ENCODE results near the gene ANKRD55. TPM values are rescaled to one million over a fixed set of nuclear protein-coding genes. Genes with fewer than 3 reads are reported as not detected.

Gene ANKRD55
- polyA plus RNA-seq, 1 of the 3 experiments (the other 2 are of a cell fraction), result not detected

- Histone ChIP-seq H3K27ac (ENCODE audit: low read depth in 2 of 2, low read length in 1 of 2) (no peak overlapping the region), H3K79me2 (ENCODE audit: insufficient read depth) (no peaks in the 10 kb centered on the region), H3K9me3 (no peaks in the 10 kb centered on the region), H3K4me3 (ENCODE audit: low read depth in 2 of 2, low read length in 1 of 2) (no peak overlapping the region), H3K9me2 (no peaks in the 10 kb centered on the region), H3K4me1 (ENCODE audit: control insufficient read depth in 1 of 2, insufficient read depth in 2 of 2, low read depth in 1 of 2, low read length in 1 of 2) (peaks cover 6 to 9% of the 10 kb centered on the region in 2 experiments; a peak in 3 of 4 replicates), H3K27me3 (ENCODE audit: insufficient read depth) (no peaks in the 10 kb centered on the region), H4K20me1 (ENCODE audit: insufficient read depth) (no peaks in the 10 kb centered on the region), H3K9ac (no peak overlapping the region), H3K36me3 (replicated peaks in 1 of 2; ENCODE audit: control insufficient read depth in 1 of 2, insufficient read depth in 2 of 2, low read length in 1 of 2) (no peaks in the 10 kb centered on the region), H3F3A (replicated peaks; ENCODE audit: insufficient read depth) (peaks cover 5% of the 10 kb centered on the region), H2AFZ (ENCODE audit: low read depth) (no peak overlapping the region), H3K4me2 (no peak overlapping the region)
- POLR2A ChIA-PET, result no interaction called here
- CTCF ChIA-PET, result no interaction called here
- DNase-seq, result no peak
- 100% methylated on average over 2 of the region's 2 CpGs for WGBS (ENCODE audit: low lambda C conversion rate)
- no peak for TF ChIP-seq FOXJ3 (CRISPR knock-in tag; IDR thresholded peaks at IDR 0.05)
These were observed 178.5 kb downstream of the ANKRD55 start for GRCh38 chr5:56054666-56055065.

- Histone ChIP-seq H3F3A (replicated peaks; ENCODE audit: insufficient read depth) (no peaks in the 10 kb centered on the region), H3K9me3 (no peaks in the 10 kb centered on the region), H3K4me1 (ENCODE audit: control insufficient read depth in 1 of 2, insufficient read depth in 2 of 2, low read depth in 1 of 2, low read length in 1 of 2) (peaks cover 6 to 9% of the 10 kb centered on the region in 2 experiments; a peak in 3 of 4 replicates), H3K27me3 (ENCODE audit: insufficient read depth) (no peaks in the 10 kb centered on the region), H3K9me2 (no peaks in the 10 kb centered on the region), H3K27ac (ENCODE audit: low read depth in 2 of 2, low read length in 1 of 2) (no peak overlapping the region), H3K79me2 (ENCODE audit: insufficient read depth) (no peaks in the 10 kb centered on the region), H3K4me2 (no peak overlapping the region), H3K36me3 (replicated peaks in 1 of 2; ENCODE audit: control insufficient read depth in 1 of 2, insufficient read depth in 2 of 2, low read length in 1 of 2) (no peaks in the 10 kb centered on the region), H2AFZ (ENCODE audit: low read depth) (no peak overlapping the region), H4K20me1 (ENCODE audit: insufficient read depth) (no peaks in the 10 kb centered on the region), H3K4me3 (ENCODE audit: low read depth in 2 of 2, low read length in 1 of 2) (no peak overlapping the region), H3K9ac (no peak overlapping the region)
- ChIA-PET POLR2A (no interaction called here), CTCF (no interaction called here)
- TF ChIP-seq CHD2 (IDR thresholded peaks at IDR 0.05; ENCODE audit: low read length, partially characterized antibody), result no peak
- TF ChIP-seq TEAD4 (IDR thresholded peaks at IDR 0.05; ENCODE audit: borderline replicate concordance, insufficient read depth), result no peak
- no peak for TF ChIP-seq USF2 (IDR thresholded peaks at IDR 0.05; ENCODE audit: borderline replicate concordance, low read depth, low read length)
- no peak for TF ChIP-seq EP300 (IDR thresholded peaks at IDR 0.05; ENCODE audit: borderline replicate concordance in 1 of 2, low read depth in 1 of 2, low read length in 1 of 2)
- no peak for TF ChIP-seq SIN3A (IDR thresholded peaks at IDR 0.05; ENCODE audit: borderline replicate concordance, low read depth, low read length)
- TF ChIP-seq POLR2AphosphoS5 (IDR thresholded peaks at IDR 0.05; ENCODE audit: low read depth, low read length), result no peak
- no peak for TF ChIP-seq TCF12 (IDR thresholded peaks at IDR 0.05)
- TF ChIP-seq USF1 (IDR thresholded peaks at IDR 0.05; ENCODE audit: borderline replicate concordance, low read depth), result no peak
- TF ChIP-seq IRF3 (IDR thresholded peaks at IDR 0.05; ENCODE audit: low read depth, low read length), result no peak
- no peak for TF ChIP-seq NFIC (IDR thresholded peaks at IDR 0.05; ENCODE audit: borderline replicate concordance)
- TF ChIP-seq TAF1 (IDR thresholded peaks at IDR 0.05; ENCODE audit: borderline replicate concordance, low read depth, low read length), result no peak
- no peak for TF ChIP-seq GABPA (IDR thresholded peaks at IDR 0.05; ENCODE audit: low read depth)
- TF ChIP-seq FOXJ3 (CRISPR knock-in tag; IDR thresholded peaks at IDR 0.05), result no peak
- TF ChIP-seq RXRA (IDR thresholded peaks at IDR 0.05; ENCODE audit: borderline replicate concordance, low read depth), result no peak
- TF ChIP-seq CTCF (IDR thresholded peaks at IDR 0.05), result no peak
- no peak for TF ChIP-seq NRF1 (IDR thresholded peaks at IDR 0.05; ENCODE audit: low read depth, low read length)
- no peak for DNase-seq
- WGBS (ENCODE audit: low lambda C conversion rate), result 77% methylated on average over 3 of the region's 4 CpGs
These were observed 179.8 kb downstream of the ANKRD55 start for GRCh38 chr5:56053363-56053762.
